Mesothelial cell of epicardium (in vitro differentiated cells): ENCODE results near the gene CLDN3. TPM values are rescaled to one million over a fixed set of nuclear protein-coding genes. Genes with fewer than 3 reads are reported as not detected.
A peak's percentile ranks its signal among the peaks of the same experiment; 100 is the strongest.

Source experiments
- DNase-seq, 2 experiments: peaks; one replicate each; pipeline ENCODE4 v3.0.0; 2021; ENCODE audit warnings: low spot score in 2 of 2; ENCODE audit not compliant: unreplicated experiment in 2 of 2
- H3K27ac Mint-ChIP-seq: 2 replicates; pipeline ENCODE4 v1.8.0; 2021; ENCODE audit warnings: mixed read lengths
- H3K27me3 Mint-ChIP-seq: 2 replicates; pipeline ENCODE4 v1.8.0; 2021; ENCODE audit warnings: low read depth, mixed read lengths
- H3K36me3 Mint-ChIP-seq: 2 replicates; pipeline ENCODE4 v1.8.0; 2021; ENCODE audit warnings: mixed read lengths
- H3K4me1 Mint-ChIP-seq: 2 replicates; pipeline ENCODE4 v1.8.0; 2021; ENCODE audit warnings: mixed read lengths
- H3K4me3 Mint-ChIP-seq: 2 replicates; pipeline ENCODE4 v1.8.0; 2021; ENCODE audit warnings: mild to moderate bottlenecking, moderate library complexity, mixed read lengths
- H3K9me3 Mint-ChIP-seq: 2 replicates; pipeline ENCODE4 v1.8.0; 2021; ENCODE audit warnings: mixed read lengths
- CTCF ChIP-seq: fragments of 200-600 bp; sonication (generic); IDR thresholded peaks from one replicate; pipeline ENCODE4 v1.5.0; 2021; ENCODE audit warnings: antibody characterized with exemption; ENCODE audit not compliant: unreplicated experiment
- total RNA-seq: library from RNA; stranded (reverse); gene quantifications from 3 replicates; pipeline ENCODE4 v1.2.1, GENCODE V29; 2021

The CLDN3 gene
- total RNA-seq, 1 donor from 2014 or later = 10.5 TPM

GRCh38 chr7:73739387-73739767 lies 30.7 kb downstream of the CLDN3 start:
- no peaks in the 10 kb centered on the region for H3K9me3 Mint-ChIP-seq
- DNase-seq = no peak
- peaks cover 2% of the 10 kb centered on the region for H3K36me3 Mint-ChIP-seq
- H3K4me3 Mint-ChIP-seq = peak overlapping the region; percentile 85
- peak overlapping the region; percentile 97 for H3K27ac Mint-ChIP-seq
- peaks cover 23% of the 10 kb centered on the region for H3K27me3 Mint-ChIP-seq
- H3K4me1 Mint-ChIP-seq = peaks cover 39% of the 10 kb centered on the region
- no peak for TF ChIP-seq CTCF

- Mint-ChIP-seq H3K36me3 (peaks cover 2% of the 10 kb centered on the region), H3K9me3 (no peaks in the 10 kb centered on the region), H3K4me3 (peak within 1 kb of the TSS; percentile 85), H3K27ac (peak within 1 kb of the TSS; percentile 97), H3K4me1 (peaks cover 35% of the 10 kb centered on the region), H3K27me3 (peaks cover 20% of the 10 kb centered on the region)
- peak; percentile 96 to 99 for DNase-seq
- no peak for TF ChIP-seq CTCF
Observed at GRCh38 chr7:73738612-73739386, 31.3 kb downstream of the CLDN3 start, which contains the start of gene ABHD11. ABHD11 (minus strand) TSS chr7:73738802; CDS start chr7:73738770, 32 bp downstream.

- H3K27me3 Mint-ChIP-seq = peaks cover 14% of the 10 kb centered on the region
- H3K4me3 Mint-ChIP-seq = peak overlapping the region; percentile 85
- no peak for TF ChIP-seq CTCF
- H3K4me1 Mint-ChIP-seq = peaks cover 29% of the 10 kb centered on the region
- no peaks in the 10 kb centered on the region for H3K9me3 Mint-ChIP-seq
- peak in 1 of 2 experiments; percentile 51 for DNase-seq
- peak overlapping the region; percentile 96 for H3K27ac Mint-ChIP-seq
- H3K36me3 Mint-ChIP-seq = peaks cover 2% of the 10 kb centered on the region
Observed at GRCh38 chr7:73738220-73738611, 31.9 kb downstream of the CLDN3 start.

GRCh38 chr7:73737491-73738219 lies 32.4 kb downstream of the CLDN3 start:
- no peak for DNase-seq
- Mint-ChIP-seq H3K36me3 (peaks cover 2% of the 10 kb centered on the region), H3K4me1 (peaks cover 24% of the 10 kb centered on the region), H3K27ac (peak overlapping the region; percentile 96), H3K27me3 (peaks cover 10% of the 10 kb centered on the region), H3K4me3 (peak overlapping the region; percentile 85), H3K9me3 (no peaks in the 10 kb centered on the region)
- no peak for TF ChIP-seq CTCF

- Mint-ChIP-seq H3K9me3 (no peaks in the 10 kb centered on the region), H3K27me3 (peaks cover 3% of the 10 kb centered on the region), H3K4me1 (peaks cover 16% of the 10 kb centered on the region), H3K27ac (no peak overlapping the region), H3K4me3 (peak overlapping the region; percentile 85), H3K36me3 (peaks cover 2% of the 10 kb centered on the region)
- TF ChIP-seq CTCF = no peak
- no peak for DNase-seq
Observed at GRCh38 chr7:73736885-73737284, 33.2 kb downstream of the CLDN3 start.
